ENCODE measurements around the gene NFAT5. TPM values are rescaled to one million over a fixed set of nuclear protein-coding genes. Genes with fewer than 3 reads are reported as not detected.
"Not testable (repeated sequence)": the region's sequence is repeated elsewhere in the genome, so short reads cannot be mapped to it uniquely, and the experiment has no call there.

Gene NFAT5
- total RNA-seq, 2 experiments from 2014 or later = 36.0 to 37.8 TPM

GRCh38 chr16:69553332-69553731 is 12.4 kb upstream of the NFAT5 start:
- CTCF ChIA-PET = interaction anchor here (1.1 kb wide), 1 partner anchor 157 kb away, joined by 6 read pairs; no protein-coding TSS in a partner anchor
- Mint-ChIP-seq H3K4me3 (no peak overlapping the region), H3K4me1 (ENCODE audit: low read depth) (peaks cover 20% of the 10 kb centered on the region), H3K36me3 (ENCODE audit: low read depth) (no peaks in the 10 kb centered on the region), H3K27ac (no peak overlapping the region), H3K27me3 (no peaks in the 10 kb centered on the region), H3K9me3 (peaks cover 5% of the 10 kb centered on the region)
- ATAC-seq (no peak), DNase-seq (no peak)
- intact Hi-C loops (cut with micrococcal nuclease) = no loop called here
- POLR2A ChIA-PET = interaction anchor here (1.1 kb wide), 1 partner anchor 10 kb away, joined by 3 read pairs; no protein-coding TSS in a partner anchor
- TF ChIP-seq CTCF (IDR thresholded peaks at IDR 0.05) = no peak

- peak overlapping the region; percentile 21 for H3K27ac Mint-ChIP-seq
- peak; percentile 22 for DNase-seq
Observed at GRCh38 chr16:69554495-69554894, 11.3 kb upstream of the NFAT5 start.

GRCh38 chr16:69555437-69555836 is 10.3 kb upstream of the NFAT5 start:
- no peaks in the 10 kb centered on the region for H3K27me3 Mint-ChIP-seq
- no peak for ATAC-seq

More at GRCh38 chr16:69554495-69554894, 11.3 kb upstream of the NFAT5 start:
- no peaks in the 10 kb centered on the region for H3K36me3 Mint-ChIP-seq (ENCODE audit: low read depth)
- H3K9me3 Mint-ChIP-seq = peaks cover 5% of the 10 kb centered on the region
- ATAC-seq = peak; percentile 67
- H3K4me1 Mint-ChIP-seq (ENCODE audit: low read depth) = peaks cover 24% of the 10 kb centered on the region
- no peaks in the 10 kb centered on the region for H3K27me3 Mint-ChIP-seq
- intact Hi-C loops (cut with micrococcal nuclease) = no loop called here
- no peak for TF ChIP-seq CTCF (IDR thresholded peaks at IDR 0.05)
- ChIA-PET POLR2A (no interaction called here), CTCF (interaction anchor here (0.8 to 1.1 kb wide), 2 partner anchors 15 to 158 kb away, joined by 3 to 6 read pairs; no protein-coding TSS in a partner anchor)
- no peak overlapping the region for H3K4me3 Mint-ChIP-seq

GRCh38 chr16:69555867-69556266 is 9.9 kb upstream of the NFAT5 start:
- TF ChIP-seq CTCF (IDR thresholded peaks at IDR 0.05) = no peak
- H3K9me3 Mint-ChIP-seq = peaks cover 5% of the 10 kb centered on the region
- intact Hi-C loops (cut with micrococcal nuclease) = no loop called here
- H3K27ac Mint-ChIP-seq = no peak overlapping the region
- ChIA-PET CTCF (no interaction called here), POLR2A (interaction anchor here (0.7 to 1.0 kb wide), 2 partner anchors 9 to 17 kb away, joined by 3 to 5 read pairs; no protein-coding TSS in a partner anchor)
- H3K4me1 Mint-ChIP-seq (ENCODE audit: low read depth) = peaks cover 24% of the 10 kb centered on the region
- no peaks in the 10 kb centered on the region for H3K36me3 Mint-ChIP-seq (ENCODE audit: low read depth)
- H3K4me3 Mint-ChIP-seq = no peak overlapping the region
- no peak for ATAC-seq
- DNase-seq = no peak
- no peaks in the 10 kb centered on the region for H3K27me3 Mint-ChIP-seq

More at GRCh38 chr16:69555437-69555836, 10.3 kb upstream of the NFAT5 start:
- no peak overlapping the region for H3K27ac Mint-ChIP-seq
- ChIA-PET POLR2A (interaction anchor here (0.7 to 1.0 kb wide), 2 partner anchors 9 to 17 kb away, joined by 3 to 5 read pairs; no protein-coding TSS in a partner anchor), CTCF (no interaction called here)
- intact Hi-C loops (cut with micrococcal nuclease) = no loop called here
- peaks cover 5% of the 10 kb centered on the region for H3K9me3 Mint-ChIP-seq
- H3K36me3 Mint-ChIP-seq (ENCODE audit: low read depth) = no peaks in the 10 kb centered on the region
- peaks cover 24% of the 10 kb centered on the region for H3K4me1 Mint-ChIP-seq (ENCODE audit: low read depth)
- DNase-seq = no peak
- TF ChIP-seq CTCF (IDR thresholded peaks at IDR 0.05) = no peak
- no peak overlapping the region for H3K4me3 Mint-ChIP-seq

- H3K36me3 Mint-ChIP-seq (ENCODE audit: low read depth) = no peaks in the 10 kb centered on the region
- no peak overlapping the region for H3K4me3 Mint-ChIP-seq
- ATAC-seq (no peak), DNase-seq (no peak)
- intact Hi-C loops (cut with micrococcal nuclease) = no loop called here
- H3K27ac Mint-ChIP-seq = no peak overlapping the region
- no peak for TF ChIP-seq CTCF (IDR thresholded peaks at IDR 0.05)
- CTCF ChIA-PET = interaction anchor here (0.7 to 2.5 kb wide), 3 partner anchors 15 to 162 kb away, joined by 3 to 11 read pairs (median 3); no protein-coding TSS in a partner anchor
- H3K27me3 Mint-ChIP-seq = no peaks in the 10 kb centered on the region
- POLR2A ChIA-PET = no interaction called here
- H3K4me1 Mint-ChIP-seq (ENCODE audit: low read depth) = peaks cover 45% of the 10 kb centered on the region
- peaks cover 5% of the 10 kb centered on the region for H3K9me3 Mint-ChIP-seq
Observed at GRCh38 chr16:69559164-69559563, 6.6 kb upstream of the NFAT5 start.

GRCh38 chr16:69561367-69561766 is 4.4 kb upstream of the NFAT5 start:
- CTCF ChIA-PET; H3K9me3 Mint-ChIP-seq; POLR2A ChIA-PET; H3K27me3 Mint-ChIP-seq; H3K27ac Mint-ChIP-seq; ATAC-seq; H3K36me3 Mint-ChIP-seq (ENCODE audit: low read depth); H3K4me3 Mint-ChIP-seq; DNase-seq: not testable (repeated sequence)
- H3K4me1 Mint-ChIP-seq (ENCODE audit: low read depth) = peaks cover 32% of the 10 kb centered on the region
- intact Hi-C loops (cut with micrococcal nuclease) = loop anchor here (5.0 kb wide), 2 partner anchors 39 to 94 kb away; no protein-coding TSS in a partner anchor
